ENCODE results near the gene HNRNPC.
"Not testable (repeated sequence)": the region's sequence is repeated elsewhere in the genome, so short reads cannot be mapped to it uniquely, and the experiment has no call there.

The HNRNPC gene

GRCh38 chr14:21261824-21262223 is 7.4 kb downstream of the HNRNPC start:
- in situ Hi-C loops (cut with HindIII; ENCODE audit: low sequenced_read_pairs), result no loop called here
- no peak overlapping the region for H3K4me3 ChIP-seq (ENCODE audit: low read depth, low read length)
- TF ChIP-seq, protein P1, sequence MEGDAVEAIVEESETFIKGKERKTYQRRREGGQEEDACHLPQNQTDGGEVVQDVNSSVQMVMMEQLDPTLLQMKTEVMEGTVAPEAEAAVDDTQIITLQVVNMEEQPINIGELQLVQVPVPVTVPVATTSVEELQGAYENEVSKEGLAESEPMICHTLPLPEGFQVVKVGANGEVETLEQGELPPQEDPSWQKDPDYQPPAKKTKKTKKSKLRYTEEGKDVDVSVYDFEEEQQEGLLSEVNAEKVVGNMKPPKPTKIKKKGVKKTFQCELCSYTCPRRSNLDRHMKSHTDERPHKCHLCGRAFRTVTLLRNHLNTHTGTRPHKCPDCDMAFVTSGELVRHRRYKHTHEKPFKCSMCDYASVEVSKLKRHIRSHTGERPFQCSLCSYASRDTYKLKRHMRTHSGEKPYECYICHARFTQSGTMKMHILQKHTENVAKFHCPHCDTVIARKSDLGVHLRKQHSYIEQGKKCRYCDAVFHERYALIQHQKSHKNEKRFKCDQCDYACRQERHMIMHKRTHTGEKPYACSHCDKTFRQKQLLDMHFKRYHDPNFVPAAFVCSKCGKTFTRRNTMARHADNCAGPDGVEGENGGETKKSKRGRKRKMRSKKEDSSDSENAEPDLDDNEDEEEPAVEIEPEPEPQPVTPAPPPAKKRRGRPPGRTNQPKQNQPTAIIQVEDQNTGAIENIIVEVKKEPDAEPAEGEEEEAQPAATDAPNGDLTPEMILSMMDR (IDR thresholded peaks at IDR 0.05; ENCODE audit: low read depth, low read length), result no peak
- no peak for DNase-seq (ENCODE audit: low read depth, low spot score)

DNA sequence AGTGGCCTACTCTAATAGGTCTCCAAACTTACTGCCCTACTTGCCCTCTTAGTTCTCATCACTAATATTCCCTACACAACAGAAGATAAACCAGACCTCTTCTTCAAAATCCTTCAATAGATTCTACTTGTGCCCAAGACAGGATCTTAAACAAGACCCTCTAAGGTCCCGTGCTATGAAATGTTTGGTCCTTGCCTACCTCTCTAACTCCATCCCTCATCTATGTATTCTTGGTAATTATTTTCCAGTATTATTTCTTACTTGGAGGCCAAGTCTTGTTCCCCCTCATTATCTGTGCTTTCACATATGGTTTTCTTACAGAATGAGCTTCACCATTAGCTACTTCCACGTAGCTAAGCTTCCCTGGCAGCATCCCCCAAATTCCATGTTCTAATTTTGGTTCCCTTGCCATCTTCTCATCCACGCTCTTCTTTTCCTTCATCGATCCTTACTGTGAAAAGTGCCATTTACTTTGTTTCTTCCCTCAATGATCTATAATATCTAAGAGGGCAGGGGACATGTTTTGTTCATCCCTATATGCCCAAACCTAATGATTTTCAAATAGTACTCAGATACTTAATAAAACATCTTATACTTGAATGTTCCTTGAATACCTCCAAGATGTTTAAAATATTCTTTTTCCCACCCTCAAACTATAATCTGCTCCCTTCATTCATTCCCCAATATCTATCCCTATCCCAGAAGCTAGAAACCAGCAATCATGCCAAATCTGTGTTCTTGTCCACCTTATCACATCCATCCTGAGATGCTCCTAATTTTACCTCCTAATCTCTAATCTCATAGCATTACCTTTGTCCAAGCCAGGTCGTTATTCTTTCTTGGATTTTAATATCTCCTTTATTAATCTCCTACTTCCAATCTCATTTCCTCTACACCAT is 10.1 kb downstream of the HNRNPC start:
- no peak for DNase-seq (ENCODE audit: low read depth, low spot score)
- no peak overlapping the region for H3K4me3 ChIP-seq (ENCODE audit: low read depth, low read length)
- TF ChIP-seq, protein P1 (IDR thresholded peaks at IDR 0.05; ENCODE audit: low read depth, low read length), result no peak
- in situ Hi-C loops (cut with HindIII; ENCODE audit: low sequenced_read_pairs), result no loop called here

DNA sequence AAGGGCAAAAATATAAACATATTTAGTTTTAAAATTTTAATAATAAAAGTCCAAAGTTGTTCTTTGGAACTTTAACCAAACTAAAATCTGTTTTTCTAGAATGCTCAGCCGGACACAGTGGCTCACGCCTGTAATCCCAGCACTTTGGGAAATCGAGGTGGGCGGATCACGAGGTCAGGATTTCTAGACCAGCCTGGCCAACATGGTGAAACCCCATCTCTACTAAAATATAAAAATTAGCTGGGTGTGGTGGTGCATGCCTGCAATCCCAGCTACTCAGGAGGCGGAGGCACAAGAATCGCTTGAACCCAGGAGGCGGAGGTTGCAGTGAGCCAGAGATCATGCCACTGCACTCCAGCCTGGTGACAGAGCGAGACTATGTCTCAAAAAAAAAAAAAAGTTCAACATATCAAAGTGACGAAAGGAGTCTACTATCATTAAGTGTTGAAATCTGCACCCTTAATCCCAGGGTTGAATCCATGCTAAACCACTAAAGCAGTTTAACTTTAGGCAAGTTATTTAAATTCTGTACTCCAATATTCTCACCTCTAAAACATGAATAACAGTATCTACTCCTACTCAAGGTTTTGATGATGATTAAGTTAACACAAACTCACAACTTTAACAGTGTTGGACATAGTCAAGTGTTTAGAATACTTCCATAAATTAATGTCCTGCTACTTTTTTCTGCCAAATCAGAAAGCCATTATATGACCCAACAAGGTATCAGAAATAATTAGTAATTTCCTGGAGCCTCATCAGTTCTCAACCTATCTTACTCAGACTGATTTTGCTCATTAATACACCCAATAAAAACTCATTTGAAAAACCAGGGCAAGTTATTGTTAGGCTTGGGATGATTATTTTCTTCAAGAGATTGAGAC is 11.0 kb downstream of the HNRNPC start:
- DNase-seq (ENCODE audit: low read depth, low spot score), result no peak
- TF ChIP-seq, protein P1 (IDR thresholded peaks at IDR 0.05; ENCODE audit: low read depth, low read length), result no peak
- in situ Hi-C loops (cut with HindIII; ENCODE audit: low sequenced_read_pairs), result no loop called here

DNA sequence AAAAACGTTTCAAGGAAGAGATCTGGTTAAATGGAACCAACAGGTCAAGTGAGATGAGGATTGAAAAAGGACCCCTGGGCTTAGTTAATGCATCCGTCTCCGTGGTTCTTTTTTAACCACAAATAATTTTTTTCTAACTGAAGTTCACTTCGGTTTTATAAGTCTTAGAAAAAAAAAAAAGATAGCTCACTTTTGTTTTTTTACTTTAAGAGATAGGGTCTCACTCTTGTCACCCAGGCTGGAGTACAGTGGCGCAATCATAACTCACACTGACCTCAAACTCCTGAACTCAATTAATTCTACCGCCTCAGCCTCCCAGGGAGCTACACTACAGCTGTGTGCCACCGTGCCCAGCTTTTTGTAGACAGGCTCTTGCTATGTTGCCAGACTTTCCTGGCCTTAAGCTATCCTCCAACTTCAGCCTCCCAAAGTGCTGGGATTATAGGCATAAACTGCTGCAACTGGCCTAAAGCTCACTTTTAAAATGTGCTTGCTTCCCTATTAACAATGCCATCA is 11.8 kb downstream of the HNRNPC start:
- DNase-seq (ENCODE audit: low read depth, low spot score), result no peak
- in situ Hi-C loops (cut with HindIII; ENCODE audit: low sequenced_read_pairs), result no loop called here
- TF ChIP-seq, protein P1 (IDR thresholded peaks at IDR 0.05; ENCODE audit: low read depth, low read length), result no peak
- no peak overlapping the region for H3K4me3 ChIP-seq (ENCODE audit: low read depth, low read length)

More for the DNA sequence above, 11.0 kb downstream of the HNRNPC start:
- no peak overlapping the region for H3K4me3 ChIP-seq (ENCODE audit: low read depth, low read length)

DNA sequence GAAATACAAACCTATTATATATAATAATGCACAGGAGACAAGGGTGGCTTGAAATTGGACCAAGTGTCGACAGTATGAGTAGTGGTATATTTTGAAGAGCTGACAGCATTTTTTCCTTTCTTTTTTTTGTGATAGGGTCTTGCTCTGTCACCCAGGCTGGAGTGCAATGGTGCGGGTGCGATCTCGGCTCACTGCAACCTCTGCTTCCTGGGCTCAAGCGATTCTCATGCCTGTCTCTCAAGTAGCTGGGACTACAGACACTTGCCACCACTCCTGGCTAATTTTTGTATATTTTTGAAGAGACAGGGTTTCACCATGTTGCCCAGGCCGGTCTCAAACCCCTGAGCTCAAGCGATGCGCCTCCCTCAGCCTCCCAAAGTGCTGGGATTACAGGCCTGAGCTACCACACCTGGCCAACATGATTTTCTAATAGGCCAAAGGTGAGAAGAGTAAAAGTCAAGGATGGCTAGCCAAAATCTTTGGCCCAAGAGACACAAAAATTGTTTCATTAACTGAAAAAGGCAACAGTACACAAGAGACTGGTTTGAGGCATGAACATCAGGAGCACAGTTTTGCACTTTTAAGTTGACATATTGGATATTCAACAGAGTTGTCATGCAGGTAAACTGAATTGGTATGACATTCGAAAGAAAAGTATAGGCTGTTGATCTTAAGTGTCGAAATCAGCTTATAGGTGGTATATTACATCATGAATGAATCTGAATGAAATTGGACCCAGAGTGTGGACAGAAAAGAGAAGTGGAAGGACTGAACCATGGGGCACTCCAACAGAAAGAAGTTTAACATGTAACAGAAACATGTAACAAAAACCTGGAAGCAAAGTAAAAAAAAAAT is 12.5 kb downstream of the HNRNPC start:
- H3K4me3 ChIP-seq (ENCODE audit: low read depth, low read length), result no peak overlapping the region
- TF ChIP-seq, protein P1 (IDR thresholded peaks at IDR 0.05; ENCODE audit: low read depth, low read length), result no peak
- DNase-seq (ENCODE audit: low read depth, low spot score), result no peak
- in situ Hi-C loops (cut with HindIII; ENCODE audit: low sequenced_read_pairs), result no loop called here

- DNase-seq (ENCODE audit: low read depth, low spot score); H3K4me3 ChIP-seq (ENCODE audit: low read depth, low read length); in situ Hi-C loops (cut with HindIII; ENCODE audit: low sequenced_read_pairs): not testable (repeated sequence)
Measured at GRCh38 chr14:21256102-21256447, 13.2 kb downstream of the HNRNPC start.

All from astrocyte of the spinal cord (primary cell).